Measurements from ENCODE around the gene TRPC4.
A peak's percentile ranks its signal among the peaks of the same experiment; 100 is the strongest.

The TRPC4 gene

DNA sequence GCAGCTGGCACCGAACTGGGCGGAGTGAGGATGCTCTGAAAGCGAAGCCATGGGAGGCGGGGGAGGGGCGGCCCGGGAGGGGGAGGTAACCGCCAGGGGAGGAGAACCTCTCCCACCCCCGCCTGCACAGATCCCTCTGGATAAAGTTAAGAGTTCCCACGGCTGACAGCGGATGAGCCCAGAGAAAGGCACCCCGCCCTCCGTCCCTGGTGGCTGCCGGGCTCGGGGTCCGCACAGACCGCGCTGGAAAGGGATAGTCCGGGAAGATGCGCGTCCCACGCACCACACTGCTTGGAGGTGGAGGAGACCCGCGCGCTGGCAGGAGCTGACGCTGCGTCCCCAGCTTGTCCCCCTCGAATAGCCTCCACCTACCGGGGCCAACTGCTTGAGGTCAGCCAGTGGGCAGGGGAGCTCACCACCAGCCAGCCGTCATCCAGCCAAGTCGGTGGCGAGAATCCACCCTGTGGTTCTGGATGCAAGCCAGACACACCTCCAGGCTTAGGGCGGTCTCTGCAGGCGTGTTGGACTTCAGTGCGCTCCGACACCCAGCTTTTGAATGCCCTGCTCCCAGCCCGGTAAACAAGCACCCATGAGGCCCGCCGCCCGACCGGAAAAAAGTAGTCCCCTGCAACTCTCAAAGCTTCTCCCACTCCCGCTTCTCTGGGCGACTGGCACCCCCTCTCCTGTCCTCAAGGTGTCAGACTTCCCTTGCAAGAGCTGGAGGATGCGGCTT, at the start of gene TRPC4:
Gene TRPC4 (minus strand): TSS at position 17 of the 733 bp plus-strand sequence. CDS start 86,439 bp downstream, outside the sequence.
- Histone ChIP-seq H3K36me3 (ENCODE audit: control insufficient read depth in 1 of 2, insufficient read depth in 2 of 2, low read length in 2 of 2) (no peaks in the 10 kb centered on the region), H3K4me3 (ENCODE audit: low read depth in 1 of 2, low read length in 2 of 2) (peak within 1 kb of the TSS; percentile 69 to 70), H3K9me3 (ENCODE audit: control insufficient read depth in 1 of 2, low read length in 2 of 2) (no peaks in the 10 kb centered on the region), H3K27ac (ENCODE audit: low read depth, low read length) (peak within 1 kb of the TSS; percentile 32), H3K4me1 (ENCODE audit: control insufficient read depth in 1 of 2, insufficient read depth in 2 of 2, low read length in 2 of 2) (peaks cover 14 to 15% of the 10 kb centered on the region in 2 donors), H3K9ac (ENCODE audit: low read depth in 1 of 2, low read length in 2 of 2) (peak within 1 kb of the TSS in 1 of 2 donors; percentile 19), H3K27me3 (ENCODE audit: control insufficient read depth in 1 of 2, insufficient read depth in 2 of 2, low read length in 2 of 2) (peaks cover 37 to 43% of the 10 kb centered on the region in 2 donors)

DNA sequence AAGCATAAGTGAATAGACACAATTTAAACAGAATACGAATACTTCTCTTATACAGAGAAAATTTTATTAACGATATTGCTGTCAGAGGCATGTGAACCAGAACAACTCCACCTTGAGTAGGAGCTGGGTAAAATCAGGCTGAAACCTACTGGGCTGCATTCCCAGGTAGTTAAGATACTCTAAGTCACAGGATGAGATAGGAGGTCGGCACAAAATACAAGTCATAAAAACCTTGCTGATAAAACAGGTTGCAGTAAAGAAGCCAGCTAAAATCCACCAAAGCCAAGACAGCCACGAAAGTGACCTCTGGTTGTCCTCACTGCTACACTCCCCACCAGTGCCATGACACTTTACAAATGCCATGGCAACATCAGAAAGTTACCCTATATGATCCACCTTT, 49.2 kb upstream of the TRPC4 start:
- no peaks in the 10 kb centered on the region for H3K27me3 ChIP-seq (ENCODE audit: control insufficient read depth in 1 of 2, insufficient read depth in 2 of 2, low read length in 2 of 2)
- no peaks in the 10 kb centered on the region for H3K9me3 ChIP-seq (ENCODE audit: control insufficient read depth in 1 of 2, low read length in 2 of 2)
- H3K36me3 ChIP-seq (ENCODE audit: control insufficient read depth in 1 of 2, insufficient read depth in 2 of 2, low read length in 2 of 2) = no peaks in the 10 kb centered on the region
- H3K4me1 ChIP-seq (ENCODE audit: control insufficient read depth in 1 of 2, insufficient read depth in 2 of 2, low read length in 2 of 2) = peaks cover 5 to 8% of the 10 kb centered on the region in 2 donors
- H3K27ac ChIP-seq (ENCODE audit: low read depth, low read length) = no peak overlapping the region
- peak overlapping the region in 1 of 2 donors; percentile 0 for H3K4me3 ChIP-seq (ENCODE audit: low read depth in 1 of 2, low read length in 2 of 2)
- H3K9ac ChIP-seq (ENCODE audit: low read depth in 1 of 2, low read length in 2 of 2) = no peak overlapping the region

DNA sequence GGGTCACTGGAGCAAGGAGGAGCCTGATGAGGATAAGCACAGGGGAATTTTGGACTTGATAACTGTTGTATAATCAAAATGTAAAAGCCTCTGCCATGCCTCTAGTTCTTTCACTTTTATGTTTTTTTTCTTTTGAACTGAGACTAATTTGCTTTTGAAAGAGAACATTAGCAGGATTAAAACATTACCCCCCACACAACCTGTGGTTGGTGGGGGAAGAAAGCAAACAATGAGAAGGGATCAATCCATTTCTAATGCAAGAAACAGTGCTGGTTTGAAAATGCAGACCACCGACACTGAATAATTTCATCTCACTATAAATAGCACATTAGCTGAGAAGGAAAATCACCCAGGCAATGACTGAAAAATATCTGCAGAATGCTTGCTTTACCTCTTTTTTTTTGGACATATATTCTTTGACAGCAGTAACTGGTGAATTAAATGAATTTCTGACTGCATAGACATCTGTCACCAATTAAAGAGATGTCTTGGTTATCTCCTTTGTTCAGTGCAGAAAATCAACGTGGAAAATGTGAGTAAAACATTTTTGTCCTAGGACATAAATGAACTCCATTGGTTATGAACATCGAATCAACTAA, 48.6 kb upstream of the TRPC4 start:
- Histone ChIP-seq H3K36me3 (ENCODE audit: control insufficient read depth in 1 of 2, insufficient read depth in 2 of 2, low read length in 2 of 2) (no peaks in the 10 kb centered on the region), H3K9me3 (ENCODE audit: control insufficient read depth in 1 of 2, low read length in 2 of 2) (no peaks in the 10 kb centered on the region), H3K9ac (ENCODE audit: low read depth in 1 of 2, low read length in 2 of 2) (no peak overlapping the region), H3K4me3 (ENCODE audit: low read depth in 1 of 2, low read length in 2 of 2) (peak overlapping the region in 1 of 2 donors; percentile 0), H3K27me3 (ENCODE audit: control insufficient read depth in 1 of 2, insufficient read depth in 2 of 2, low read length in 2 of 2) (no peaks in the 10 kb centered on the region), H3K27ac (ENCODE audit: low read depth, low read length) (no peak overlapping the region), H3K4me1 (ENCODE audit: control insufficient read depth in 1 of 2, insufficient read depth in 2 of 2, low read length in 2 of 2) (peaks cover 5 to 8% of the 10 kb centered on the region in 2 donors)

DNA sequence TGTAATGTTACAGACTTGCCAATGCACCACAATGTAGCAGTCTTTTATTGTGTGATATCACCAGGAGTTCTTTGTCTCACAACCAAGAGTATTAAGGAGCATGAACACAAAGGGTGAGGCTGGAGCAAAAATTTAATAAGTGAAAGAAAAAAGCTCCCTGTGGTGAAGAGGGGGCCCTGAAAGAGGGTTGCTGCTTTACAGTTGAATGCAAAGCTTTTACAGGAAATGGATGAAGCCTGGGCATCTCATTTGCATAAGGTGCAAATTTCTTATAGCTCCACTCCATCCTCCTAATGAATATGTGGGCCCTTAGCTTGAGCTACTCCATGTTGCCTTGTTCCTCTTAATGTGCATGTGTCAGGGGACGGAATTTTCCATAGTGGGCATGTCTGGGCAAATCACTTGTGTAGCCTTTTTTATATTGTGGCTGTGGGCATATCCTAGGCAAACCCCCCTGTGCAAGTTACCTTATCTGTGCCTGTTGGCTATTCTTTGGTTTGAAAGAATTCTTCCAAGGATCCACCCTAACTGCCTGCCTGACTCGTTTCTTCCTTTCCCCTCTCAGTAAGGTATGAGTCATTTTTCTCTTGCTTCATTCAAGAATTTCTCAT, 45.3 kb upstream of the TRPC4 start:
- Histone ChIP-seq H3K4me1 (ENCODE audit: control insufficient read depth in 1 of 2, insufficient read depth in 2 of 2, low read length in 2 of 2) (peaks cover 5 to 8% of the 10 kb centered on the region in 2 donors), H3K4me3 (ENCODE audit: low read depth in 1 of 2, low read length in 2 of 2) (no peak overlapping the region), H3K27me3 (ENCODE audit: control insufficient read depth in 1 of 2, insufficient read depth in 2 of 2, low read length in 2 of 2) (no peaks in the 10 kb centered on the region), H3K36me3 (ENCODE audit: control insufficient read depth in 1 of 2, insufficient read depth in 2 of 2, low read length in 2 of 2) (no peaks in the 10 kb centered on the region), H3K27ac (ENCODE audit: low read depth, low read length) (no peak overlapping the region), H3K9me3 (ENCODE audit: control insufficient read depth in 1 of 2, low read length in 2 of 2) (no peaks in the 10 kb centered on the region), H3K9ac (ENCODE audit: low read depth in 1 of 2, low read length in 2 of 2) (no peak overlapping the region)

DNA sequence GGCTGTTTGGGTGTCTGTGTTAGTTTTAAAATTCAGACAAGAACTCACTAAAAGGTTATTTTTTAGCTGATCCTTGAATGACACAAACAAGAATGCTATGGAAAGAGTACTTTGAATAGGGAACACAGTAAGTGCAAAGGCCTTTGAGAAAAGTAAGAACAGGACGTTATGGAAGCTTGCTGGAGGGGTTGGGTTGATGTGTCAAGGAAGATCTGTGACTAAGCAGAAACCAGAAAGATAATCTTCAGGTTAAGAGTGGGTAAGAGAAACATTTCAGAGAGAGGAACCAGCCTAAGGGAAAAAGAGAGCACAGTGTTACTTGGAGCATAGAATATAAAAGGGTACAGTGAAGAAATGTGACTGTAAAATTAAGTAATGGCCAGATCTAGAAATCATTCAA, 41.2 kb upstream of the TRPC4 start:
- no peak overlapping the region for H3K4me3 ChIP-seq (ENCODE audit: low read depth in 1 of 2, low read length in 2 of 2)
- no peaks in the 10 kb centered on the region for H3K36me3 ChIP-seq (ENCODE audit: control insufficient read depth in 1 of 2, insufficient read depth in 2 of 2, low read length in 2 of 2)
- no peak overlapping the region for H3K9ac ChIP-seq (ENCODE audit: low read depth in 1 of 2, low read length in 2 of 2)
- no peak overlapping the region for H3K27ac ChIP-seq (ENCODE audit: low read depth, low read length)
- H3K9me3 ChIP-seq (ENCODE audit: control insufficient read depth in 1 of 2, low read length in 2 of 2) = no peaks in the 10 kb centered on the region
- no peaks in the 10 kb centered on the region for H3K4me1 ChIP-seq (ENCODE audit: control insufficient read depth in 1 of 2, insufficient read depth in 2 of 2, low read length in 2 of 2)
- H3K27me3 ChIP-seq (ENCODE audit: control insufficient read depth in 1 of 2, insufficient read depth in 2 of 2, low read length in 2 of 2) = no peaks in the 10 kb centered on the region

DNA sequence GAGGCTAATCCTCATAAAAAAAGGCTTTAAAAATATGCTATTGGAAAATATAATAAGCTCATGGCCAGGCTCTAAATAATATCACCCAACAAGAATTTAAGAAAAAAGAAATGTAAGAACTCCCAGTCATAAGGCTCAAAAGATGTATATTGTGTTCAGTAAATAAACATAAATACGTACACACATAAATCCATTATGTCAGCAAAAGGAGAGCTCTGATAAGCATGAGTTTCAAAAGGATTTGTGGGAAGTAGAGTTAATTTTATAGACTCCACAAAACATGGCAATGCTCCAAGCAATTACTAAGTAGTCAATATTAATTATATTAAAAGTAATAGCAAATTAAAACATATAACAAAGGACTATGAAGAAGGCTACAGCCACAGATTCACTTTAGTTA, 37.3 kb upstream of the TRPC4 start:
- Histone ChIP-seq H3K27me3 (ENCODE audit: control insufficient read depth in 1 of 2, insufficient read depth in 2 of 2, low read length in 2 of 2) (no peaks in the 10 kb centered on the region), H3K4me3 (ENCODE audit: low read depth in 1 of 2, low read length in 2 of 2) (no peak overlapping the region), H3K9me3 (ENCODE audit: control insufficient read depth in 1 of 2, low read length in 2 of 2) (no peaks in the 10 kb centered on the region), H3K4me1 (ENCODE audit: control insufficient read depth in 1 of 2, insufficient read depth in 2 of 2, low read length in 2 of 2) (no peaks in the 10 kb centered on the region), H3K9ac (ENCODE audit: low read depth in 1 of 2, low read length in 2 of 2) (no peak overlapping the region), H3K27ac (ENCODE audit: low read depth, low read length) (no peak overlapping the region), H3K36me3 (ENCODE audit: control insufficient read depth in 1 of 2, insufficient read depth in 2 of 2, low read length in 2 of 2) (no peaks in the 10 kb centered on the region)

DNA sequence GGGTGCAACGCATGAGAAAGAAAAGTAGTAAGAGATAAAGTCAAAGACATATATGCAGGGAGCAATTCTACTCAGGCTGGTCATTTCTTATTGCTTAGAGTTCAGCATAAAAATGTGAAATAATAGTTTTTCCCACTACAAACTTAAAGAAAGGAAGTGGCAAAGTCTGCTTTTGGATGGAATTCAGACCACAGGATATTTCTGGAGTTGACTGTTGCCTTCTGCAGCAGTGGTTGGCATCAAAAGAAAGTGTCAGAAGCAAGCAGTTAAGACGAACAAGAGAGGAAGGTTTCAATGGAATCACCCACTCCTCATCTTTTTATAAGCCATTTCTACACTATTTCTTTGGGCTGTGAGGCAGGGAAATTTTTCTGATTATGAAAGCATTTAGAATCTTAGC, 36.2 kb upstream of the TRPC4 start:
- Histone ChIP-seq H3K27me3 (ENCODE audit: control insufficient read depth in 1 of 2, insufficient read depth in 2 of 2, low read length in 2 of 2) (no peaks in the 10 kb centered on the region), H3K27ac (ENCODE audit: low read depth, low read length) (no peak overlapping the region), H3K36me3 (ENCODE audit: control insufficient read depth in 1 of 2, insufficient read depth in 2 of 2, low read length in 2 of 2) (no peaks in the 10 kb centered on the region), H3K4me3 (ENCODE audit: low read depth in 1 of 2, low read length in 2 of 2) (no peak overlapping the region), H3K9me3 (ENCODE audit: control insufficient read depth in 1 of 2, low read length in 2 of 2) (no peaks in the 10 kb centered on the region), H3K4me1 (ENCODE audit: control insufficient read depth in 1 of 2, insufficient read depth in 2 of 2, low read length in 2 of 2) (no peaks in the 10 kb centered on the region), H3K9ac (ENCODE audit: low read depth in 1 of 2, low read length in 2 of 2) (no peak overlapping the region)

DNA sequence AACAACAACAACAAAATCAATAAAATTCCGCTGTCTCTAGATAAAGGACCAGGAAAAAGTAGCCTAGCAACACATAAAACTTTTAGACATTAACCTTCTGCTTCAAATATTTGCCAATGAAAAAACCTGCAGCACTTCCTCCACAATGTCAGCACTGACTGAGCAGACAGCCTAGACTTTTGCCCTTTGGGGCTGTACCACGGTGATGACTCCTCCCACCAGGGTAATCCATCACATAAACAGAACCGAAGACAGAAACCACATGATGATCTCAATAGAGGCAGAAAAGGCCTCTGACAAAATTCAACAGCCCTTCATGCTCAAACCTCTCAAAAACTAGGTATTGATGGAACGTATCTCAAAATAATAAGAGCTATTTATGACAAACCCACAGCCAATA, 30.2 kb upstream of the TRPC4 start:
- Histone ChIP-seq H3K9me3 (ENCODE audit: control insufficient read depth in 1 of 2, low read length in 2 of 2) (no peaks in the 10 kb centered on the region), H3K4me3 (ENCODE audit: low read depth in 1 of 2, low read length in 2 of 2) (no peak overlapping the region), H3K9ac (ENCODE audit: low read depth in 1 of 2, low read length in 2 of 2) (no peak overlapping the region), H3K27ac (ENCODE audit: low read depth, low read length) (no peak overlapping the region), H3K4me1 (ENCODE audit: control insufficient read depth in 1 of 2, insufficient read depth in 2 of 2, low read length in 2 of 2) (peaks cover 0 to 4% of the 10 kb centered on the region in 2 donors), H3K36me3 (ENCODE audit: control insufficient read depth in 1 of 2, insufficient read depth in 2 of 2, low read length in 2 of 2) (no peaks in the 10 kb centered on the region), H3K27me3 (ENCODE audit: control insufficient read depth in 1 of 2, insufficient read depth in 2 of 2, low read length in 2 of 2) (no peaks in the 10 kb centered on the region)

DNA sequence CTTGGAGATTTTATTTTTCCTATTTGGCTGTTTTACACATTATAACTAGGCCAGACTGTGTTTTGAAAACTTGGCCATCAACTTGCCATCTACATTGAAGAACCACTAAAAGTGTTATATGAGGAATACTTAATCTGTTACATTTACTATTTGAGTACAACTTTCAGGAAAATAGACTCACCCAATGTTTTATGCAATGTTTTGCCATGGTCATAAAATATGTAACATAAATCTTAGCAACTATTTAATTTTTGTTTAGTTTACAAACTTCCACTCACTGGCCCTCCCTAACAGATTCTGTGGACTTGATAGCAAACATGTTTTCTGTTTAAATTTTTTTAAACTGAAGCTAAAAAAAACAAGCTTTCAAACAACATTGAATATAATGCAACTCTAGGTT, 23.7 kb upstream of the TRPC4 start:
- H3K4me1 ChIP-seq (ENCODE audit: control insufficient read depth in 1 of 2, insufficient read depth in 2 of 2, low read length in 2 of 2) = peaks cover 0 to 6% of the 10 kb centered on the region in 2 donors
- no peak overlapping the region for H3K9ac ChIP-seq (ENCODE audit: low read depth in 1 of 2, low read length in 2 of 2)
- H3K9me3 ChIP-seq (ENCODE audit: control insufficient read depth in 1 of 2, low read length in 2 of 2) = no peaks in the 10 kb centered on the region
- H3K27me3 ChIP-seq (ENCODE audit: control insufficient read depth in 1 of 2, insufficient read depth in 2 of 2, low read length in 2 of 2) = no peaks in the 10 kb centered on the region
- H3K27ac ChIP-seq (ENCODE audit: low read depth, low read length) = no peak overlapping the region
- no peaks in the 10 kb centered on the region for H3K36me3 ChIP-seq (ENCODE audit: control insufficient read depth in 1 of 2, insufficient read depth in 2 of 2, low read length in 2 of 2)
- no peak overlapping the region for H3K4me3 ChIP-seq (ENCODE audit: low read depth in 1 of 2, low read length in 2 of 2)

DNA sequence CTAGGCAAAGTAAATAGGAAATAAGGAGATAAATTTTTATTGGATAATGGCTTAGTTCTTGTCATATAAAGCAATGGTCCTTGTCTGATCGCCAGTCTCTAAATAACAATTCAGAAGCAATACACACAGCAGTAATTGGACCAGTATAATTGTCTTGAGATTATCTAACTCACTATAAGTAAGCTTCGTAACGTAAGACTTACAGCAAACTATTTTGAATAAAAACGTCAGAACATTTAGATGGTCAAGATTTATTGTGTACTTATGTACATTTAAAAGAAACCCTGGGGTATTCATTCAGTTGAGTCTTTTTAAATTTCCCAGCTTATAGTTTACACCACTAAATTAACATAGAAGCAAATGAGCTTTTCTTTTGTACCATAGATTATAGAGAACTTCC, 20.2 kb upstream of the TRPC4 start:
- H3K36me3 ChIP-seq (ENCODE audit: control insufficient read depth in 1 of 2, insufficient read depth in 2 of 2, low read length in 2 of 2) = no peaks in the 10 kb centered on the region
- no peak overlapping the region for H3K4me3 ChIP-seq (ENCODE audit: low read depth in 1 of 2, low read length in 2 of 2)
- H3K27ac ChIP-seq (ENCODE audit: low read depth, low read length) = no peak overlapping the region
- H3K27me3 ChIP-seq (ENCODE audit: control insufficient read depth in 1 of 2, insufficient read depth in 2 of 2, low read length in 2 of 2) = no peaks in the 10 kb centered on the region
- peaks cover 0 to 18% of the 10 kb centered on the region in 2 donors for H3K4me1 ChIP-seq (ENCODE audit: control insufficient read depth in 1 of 2, insufficient read depth in 2 of 2, low read length in 2 of 2)
- no peaks in the 10 kb centered on the region for H3K9me3 ChIP-seq (ENCODE audit: control insufficient read depth in 1 of 2, low read length in 2 of 2)
- H3K9ac ChIP-seq (ENCODE audit: low read depth in 1 of 2, low read length in 2 of 2) = no peak overlapping the region

Measured in duodenal mucosa (tissue), 2 donors.